OCI-LY1 (cell line): ENCODE results near the gene ACYP2.

Experiments
- CTCF ChIP-seq: fragments of 200-600 bp; sonication (generic), shearing (Covaris generic); IDR thresholded peaks from 2 replicates; pipeline ENCODE4 v1.5.1; 2017; ENCODE audit warnings: mild to moderate bottlenecking, antibody characterized with exemption, low read length, moderate library complexity, mixed read lengths
- EZH2 ChIP-seq: fragments of 200-600 bp; sonication (generic), shearing (Covaris generic); IDR thresholded peaks from 2 replicates; pipeline ENCODE4 v1.8.0; 2017; ENCODE audit warnings: borderline replicate concordance, mixed run types, mild to moderate bottlenecking, antibody characterized with exemption, low read length, moderate library complexity, mixed read lengths

- TF ChIP-seq CTCF (no peak), EZH2 (no peak)
Observed at GRCh38 chr2:54149638-54150441, 34.4 kb downstream of the ACYP2 start.
